COLO829 (cell line): ENCODE results near the gene NLRC3.
"Not testable (repeated sequence)": the region's sequence is repeated elsewhere in the genome, so short reads cannot be mapped to it uniquely, and the experiment has no call there.

Experiments
- DNase-seq: peaks from one replicate; pipeline ENCODE4 v3.0.0; 2012; ENCODE audit warnings: low spot score

NLRC3 gene

GRCh38 chr16:3546986-3547682 lies 30.1 kb downstream of the NLRC3 start:
- DNase-seq, result no peak

- no peak for DNase-seq
Observed at GRCh38 chr16:3542601-3543373, 34.4 kb downstream of the NLRC3 start.

DNA sequence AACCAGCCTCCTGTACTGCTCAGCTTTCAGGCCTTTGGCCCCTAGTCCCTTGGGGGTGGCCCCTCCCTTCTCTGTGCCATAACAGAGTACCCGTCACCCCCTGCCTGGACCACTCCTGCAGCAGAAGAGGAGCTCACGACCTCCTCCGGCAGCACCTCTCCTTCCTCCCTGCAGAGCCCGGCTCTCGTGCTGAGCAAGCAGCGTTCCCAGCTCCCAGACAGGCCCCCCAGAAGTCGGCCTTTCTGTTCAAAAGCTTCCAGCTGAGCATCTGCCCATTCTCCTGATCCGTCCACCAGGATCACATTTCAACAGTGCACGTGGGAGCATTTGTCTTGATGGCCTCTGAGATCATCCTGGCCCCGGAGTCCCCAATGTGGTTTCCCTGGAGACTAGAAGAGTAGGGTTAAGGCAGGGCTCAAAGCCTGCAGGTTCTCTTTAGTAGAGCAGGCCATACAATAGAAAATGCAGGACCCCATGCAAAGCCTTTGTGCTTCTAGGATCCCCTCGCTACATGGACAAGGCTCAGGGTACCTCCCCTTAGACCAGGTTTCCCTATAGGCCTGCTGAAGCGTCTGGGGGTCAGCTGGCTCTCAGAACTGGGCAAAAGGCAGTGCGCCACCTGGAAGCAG lies 35.6 kb downstream of the NLRC3 start:
- DNase-seq, result no peak

DNA sequence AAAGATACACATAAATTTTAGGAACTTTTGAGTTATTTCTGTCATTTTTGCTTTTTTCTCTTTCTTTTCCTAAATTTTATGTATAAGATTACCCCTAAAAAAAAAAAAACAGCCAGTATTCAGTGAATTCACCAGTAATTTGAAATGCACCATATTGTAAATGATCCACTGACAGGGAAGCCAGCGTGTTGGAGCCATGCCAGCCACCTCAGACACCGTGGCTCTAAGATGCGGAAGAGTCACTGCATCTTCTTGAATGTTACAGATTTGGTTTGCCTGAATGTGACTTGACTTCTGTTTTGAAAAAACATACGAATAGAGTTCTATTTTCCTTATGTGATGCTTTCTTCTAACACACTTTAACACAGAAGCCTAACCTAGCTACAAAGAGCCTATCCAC lies 39.0 kb downstream of the NLRC3 start:
- DNase-seq, result no peak

GRCh38 chr16:3536851-3537250 lies 40.4 kb downstream of the NLRC3 start:
- DNase-seq, result no peak

DNA sequence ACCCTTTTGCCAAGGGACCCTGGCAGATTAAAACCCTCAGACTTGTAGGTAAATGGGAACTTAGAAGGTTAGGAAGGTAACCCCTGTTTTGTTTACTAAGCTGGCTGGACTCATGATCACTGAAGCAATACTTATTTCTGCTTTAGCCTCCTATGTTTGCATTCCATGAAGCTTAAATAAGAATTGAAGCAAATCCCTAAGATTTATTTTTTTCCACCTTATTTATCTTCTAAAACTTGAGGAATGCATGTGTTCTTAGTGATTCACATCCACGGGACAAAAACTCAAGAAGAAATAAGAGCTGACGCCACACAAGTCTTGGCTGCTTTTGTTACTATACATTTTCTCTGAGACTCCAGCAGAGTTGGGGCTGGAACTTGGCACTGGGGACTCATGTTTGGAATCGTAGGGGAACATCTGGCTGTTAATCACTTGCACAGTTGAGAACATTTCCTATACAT lies 40.9 kb downstream of the NLRC3 start:
- no peak for DNase-seq

GRCh38 chr16:3534126-3534525 lies 43.1 kb downstream of the NLRC3 start:
- DNase-seq, result no peak

GRCh38 chr16:3532741-3533140 lies 44.5 kb downstream of the NLRC3 start:
- no peak for DNase-seq

DNA sequence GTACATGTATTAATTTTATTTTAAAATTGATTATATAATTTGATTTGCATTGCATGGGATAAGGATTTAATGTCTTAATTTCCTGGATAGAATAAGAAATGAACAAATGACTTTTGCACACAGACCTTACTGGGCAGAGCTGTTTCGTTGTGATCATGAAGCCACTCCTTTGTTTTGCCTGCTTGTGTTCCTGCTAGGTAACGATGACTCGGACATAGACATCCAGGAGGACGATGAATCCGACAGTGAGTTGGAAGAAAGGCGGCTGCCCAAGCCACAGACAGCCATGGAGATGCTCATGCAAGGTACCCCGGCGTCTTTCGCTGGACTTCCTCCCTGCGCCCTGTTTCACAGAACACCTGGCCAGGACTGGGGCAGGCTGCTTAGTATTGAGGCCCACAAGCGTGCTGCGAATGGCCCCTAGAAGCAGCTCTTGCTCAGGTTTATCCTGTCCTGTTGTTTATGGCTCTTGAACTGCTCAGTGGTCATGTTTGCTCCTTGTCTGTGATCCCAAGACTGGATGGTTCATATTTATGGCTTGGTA lies 46.8 kb downstream of the NLRC3 start:
- DNase-seq, result no peak

GRCh38 chr16:3529175-3529574 lies 48.0 kb downstream of the NLRC3 start:
- no peak for DNase-seq

DNA sequence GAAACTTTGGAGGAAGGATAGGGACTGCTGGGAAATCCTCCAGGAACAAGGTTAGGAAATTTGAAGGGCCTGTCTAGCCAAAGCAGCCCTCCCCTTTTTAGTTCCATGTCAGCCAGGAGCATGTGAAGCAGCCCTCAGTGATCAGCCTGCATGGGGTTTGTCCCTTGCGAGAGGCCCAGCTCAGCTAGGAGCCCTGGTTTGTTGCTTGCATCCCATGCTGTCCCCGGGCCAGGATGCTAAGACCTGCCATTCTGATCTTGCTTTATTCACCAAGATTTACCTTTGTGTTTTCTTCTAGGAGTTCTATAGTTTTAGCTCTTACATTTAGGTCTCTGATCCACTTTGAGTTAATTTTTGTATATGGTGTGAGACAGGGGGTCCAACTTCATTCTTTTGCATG lies 48.8 kb downstream of the NLRC3 start:
- DNase-seq, result no peak

- DNase-seq, result not testable (repeated sequence)
Observed at GRCh38 chr16:3527216-3527829, 49.9 kb downstream of the NLRC3 start.

- DNase-seq, result no peak
Observed at GRCh38 chr16:3525951-3526350, 51.3 kb downstream of the NLRC3 start.

DNA sequence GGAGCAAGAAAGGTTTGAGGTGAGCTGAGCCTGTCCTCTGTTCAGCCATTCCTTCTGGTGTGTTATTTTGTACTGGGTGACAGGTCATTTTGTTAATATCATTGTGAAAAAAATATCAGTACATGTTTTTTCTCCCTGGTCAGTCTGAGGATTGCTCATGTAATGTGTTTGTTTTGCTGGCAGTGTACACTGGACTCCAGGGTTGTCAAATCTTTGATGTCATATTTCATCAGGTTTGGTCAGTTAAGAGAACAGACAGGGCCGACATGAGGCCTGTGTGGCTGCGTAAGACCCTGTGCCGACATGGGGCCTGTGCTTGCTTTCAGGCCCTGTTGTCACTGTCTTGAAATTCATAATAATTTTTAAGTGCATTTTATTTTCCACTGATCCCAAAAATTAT lies 53.9 kb downstream of the NLRC3 start:
- DNase-seq, result no peak

DNA sequence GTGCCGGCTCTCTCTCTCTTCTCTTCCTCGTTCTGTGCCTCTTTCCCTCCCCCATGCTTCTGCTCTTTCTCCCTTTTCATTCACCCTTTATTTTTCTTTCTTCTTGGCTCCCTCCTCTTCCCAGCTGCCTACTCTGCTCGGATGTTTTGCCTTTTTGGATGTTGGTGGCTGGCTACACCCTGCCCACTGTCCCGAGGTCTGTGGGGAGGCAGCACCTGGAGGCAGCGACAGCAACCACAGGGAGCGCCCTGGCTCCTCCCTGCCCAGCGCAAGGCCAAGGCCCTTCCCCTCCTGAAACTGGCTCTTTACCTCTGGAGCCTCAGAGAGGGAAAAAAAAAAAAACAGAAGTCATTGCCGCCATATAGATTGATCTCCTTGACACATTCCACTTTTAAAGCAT lies 56.4 kb downstream of the NLRC3 start:
- DNase-seq, result no peak

- no peak for DNase-seq
Observed at GRCh38 chr16:3520413-3520812, 56.8 kb downstream of the NLRC3 start.

GRCh38 chr16:3519581-3519980 lies 57.6 kb downstream of the NLRC3 start:
- DNase-seq, result no peak

- DNase-seq, result no peak
Observed at GRCh38 chr16:3518986-3519348, 58.2 kb downstream of the NLRC3 start.

DNA sequence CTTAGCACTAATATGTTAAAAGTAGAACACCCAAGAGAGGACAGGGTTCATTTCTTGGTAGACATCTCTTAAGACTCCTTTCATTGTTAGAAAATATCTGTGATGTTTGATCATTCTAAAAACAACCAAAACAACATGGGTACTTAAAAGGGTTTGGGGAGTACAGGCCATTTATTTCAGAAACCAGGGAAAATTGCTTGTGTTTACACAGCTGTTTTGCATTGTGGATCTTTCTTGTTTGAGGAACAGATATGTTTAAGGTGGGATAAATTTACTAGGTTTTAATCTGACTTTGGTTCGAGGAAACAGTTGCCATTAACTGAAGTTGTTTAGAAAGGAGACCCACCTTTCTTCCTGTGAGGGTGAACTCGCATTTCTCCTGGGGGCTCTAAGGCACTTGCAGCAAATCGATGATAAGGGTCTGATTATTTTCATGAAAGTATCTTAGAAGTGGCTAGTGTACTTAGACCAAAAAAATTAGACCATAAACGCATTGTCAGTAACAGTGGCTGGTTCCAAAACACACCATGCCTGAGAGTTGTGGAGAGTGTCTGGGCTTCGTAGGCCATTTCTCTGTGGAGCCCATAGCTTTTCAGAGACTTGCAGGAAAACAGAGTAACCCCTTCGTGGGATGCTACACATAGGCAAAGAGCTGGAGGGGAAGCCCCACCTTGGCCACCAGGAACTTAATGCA lies 58.8 kb downstream of the NLRC3 start:
- DNase-seq, result no peak

- DNase-seq, result no peak
Observed at GRCh38 chr16:3515897-3516296, 61.3 kb downstream of the NLRC3 start.

DNA sequence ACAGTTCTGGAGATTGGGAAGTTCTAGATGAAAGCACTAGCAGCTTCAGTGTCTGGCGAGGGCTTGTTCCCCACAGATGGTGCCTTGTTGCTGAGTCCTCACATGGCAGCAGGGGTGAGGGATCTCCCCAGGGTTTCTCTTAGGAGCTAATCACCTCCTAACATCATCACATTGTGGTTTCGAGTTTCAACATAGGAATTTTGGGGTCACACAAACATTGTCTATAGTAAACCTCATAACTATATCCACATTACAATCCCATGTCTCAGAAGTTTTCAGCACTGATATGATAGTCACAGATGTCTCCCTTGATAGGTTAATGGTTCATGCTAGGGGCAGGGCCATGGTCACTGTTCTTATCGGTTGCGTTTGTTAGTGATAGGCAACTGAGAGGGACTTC lies 62.6 kb downstream of the NLRC3 start:
- no peak for DNase-seq
